GM18508 (cell line): Measurements from ENCODE around the gene CLASP2.
A peak's percentile ranks its signal among the peaks of the same experiment; 100 is the strongest.
"Not testable (repeated sequence)": the region's sequence is repeated elsewhere in the genome, so short reads cannot be mapped to it uniquely, and the experiment has no call there.

ENCODE experiments used
- ATAC-seq: cut with Tn5 transposase; IDR thresholded peaks from one replicate; pipeline ENCODE4 v1.9.1; 2021; ENCODE audit warnings: moderate number of reproducible peaks; ENCODE audit not compliant: insufficient read depth, unreplicated experiment

Gene CLASP2

DNA sequence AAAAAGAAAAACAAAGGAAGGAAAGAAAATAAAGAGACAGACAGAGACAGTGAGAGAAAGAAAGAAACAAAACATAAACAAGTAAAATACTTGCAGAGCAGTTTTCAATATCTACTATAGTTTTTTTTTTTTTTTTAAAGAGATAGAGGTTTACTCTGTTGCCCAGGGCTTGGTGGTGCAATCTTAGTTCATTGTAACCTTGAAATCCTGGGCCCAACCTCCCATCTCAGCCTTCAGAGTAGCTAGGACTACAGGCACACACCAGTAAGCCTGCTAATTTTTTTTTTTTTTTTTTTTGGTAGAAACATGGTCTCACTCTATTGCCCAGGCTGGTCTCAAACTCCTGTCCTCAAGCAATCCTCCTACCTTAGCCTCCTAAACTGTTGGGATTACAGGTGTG, 23.1 kb downstream of the CLASP2 start:
- no peak for ATAC-seq

DNA sequence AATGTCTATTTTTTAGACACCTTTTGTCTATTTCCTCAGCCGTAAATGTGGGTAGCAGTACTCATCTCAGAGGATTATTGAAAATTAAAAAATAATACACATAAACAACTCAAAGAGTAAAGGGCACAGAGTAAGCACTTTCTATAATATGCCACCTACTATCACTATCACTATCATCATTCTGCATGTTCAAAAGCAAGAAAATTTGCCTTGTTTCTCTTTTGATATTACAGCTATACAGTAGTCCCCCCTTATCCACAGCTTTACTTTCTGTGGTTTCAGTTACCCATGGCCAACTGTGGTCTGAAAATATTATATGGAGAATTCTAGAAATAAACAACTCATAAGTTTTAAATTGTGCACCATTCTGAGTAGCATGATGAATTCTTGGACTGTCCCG, 27.7 kb downstream of the CLASP2 start:
- no peak for ATAC-seq

DNA sequence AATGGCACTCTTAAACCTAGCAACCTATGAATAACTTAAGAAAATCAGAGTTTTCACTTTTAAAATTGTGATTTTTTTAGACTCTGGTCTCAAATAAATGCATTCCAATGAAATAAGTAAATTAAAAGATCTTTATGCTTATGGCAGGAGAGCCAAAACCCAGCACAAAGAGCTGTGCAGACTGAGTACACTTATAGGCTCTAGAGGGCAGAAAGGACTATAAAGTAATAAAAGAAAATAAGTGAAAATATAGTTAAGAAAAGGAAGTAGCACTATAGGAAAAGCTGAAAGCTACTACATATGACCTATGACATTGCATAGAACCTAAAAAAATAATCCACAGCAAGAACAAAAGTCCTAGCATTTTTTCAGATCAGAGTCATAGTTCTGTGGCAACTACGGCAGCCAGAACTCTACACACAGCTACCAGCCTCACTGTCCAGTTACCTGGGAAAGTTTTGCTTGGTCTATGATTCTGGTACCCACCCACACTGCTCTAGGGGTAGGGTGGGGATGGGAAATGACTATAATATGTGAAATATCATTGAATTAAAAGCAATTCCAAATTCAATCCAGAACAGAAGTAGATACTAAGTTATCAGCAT, 30.5 kb downstream of the CLASP2 start:
- no peak for ATAC-seq

DNA sequence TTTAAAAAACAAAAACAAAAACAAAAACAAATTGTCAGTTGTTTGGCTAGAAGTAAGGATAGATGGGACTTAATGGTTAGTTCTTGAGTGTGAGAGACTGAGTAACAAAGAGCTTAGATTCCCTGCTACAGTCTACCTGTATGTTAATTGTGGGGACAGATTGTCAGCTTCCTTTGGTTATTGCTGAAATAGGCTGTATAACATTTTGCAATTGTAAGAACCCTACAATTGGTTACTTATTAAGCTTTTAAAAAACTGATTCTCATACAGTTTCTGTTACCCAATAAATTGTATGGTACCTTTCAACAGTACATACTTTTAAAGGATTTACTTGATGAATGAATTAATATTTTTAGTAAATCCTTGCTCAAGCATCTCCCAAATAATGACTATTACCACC, 35.3 kb downstream of the CLASP2 start:
- ATAC-seq: no peak

DNA sequence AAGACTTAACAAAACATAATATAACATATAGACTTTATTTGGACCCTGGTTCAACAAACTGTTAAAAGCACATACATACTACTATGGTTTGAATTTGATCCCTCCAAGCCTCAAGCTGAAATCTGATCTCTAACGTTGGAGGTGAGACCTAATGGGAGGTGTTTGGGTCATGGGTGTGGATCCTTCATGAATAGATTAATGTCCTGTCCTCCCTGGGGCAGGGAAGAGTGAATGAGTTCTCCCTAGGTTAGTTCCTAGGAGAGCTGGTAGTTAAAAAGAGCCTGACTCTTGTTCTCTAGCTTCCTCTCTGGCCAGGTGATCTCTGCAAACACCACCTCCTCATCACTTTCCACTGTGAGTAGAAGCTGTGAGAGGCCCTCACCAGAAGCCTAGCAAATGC, 36.4 kb downstream of the CLASP2 start:
- no peak for ATAC-seq

DNA sequence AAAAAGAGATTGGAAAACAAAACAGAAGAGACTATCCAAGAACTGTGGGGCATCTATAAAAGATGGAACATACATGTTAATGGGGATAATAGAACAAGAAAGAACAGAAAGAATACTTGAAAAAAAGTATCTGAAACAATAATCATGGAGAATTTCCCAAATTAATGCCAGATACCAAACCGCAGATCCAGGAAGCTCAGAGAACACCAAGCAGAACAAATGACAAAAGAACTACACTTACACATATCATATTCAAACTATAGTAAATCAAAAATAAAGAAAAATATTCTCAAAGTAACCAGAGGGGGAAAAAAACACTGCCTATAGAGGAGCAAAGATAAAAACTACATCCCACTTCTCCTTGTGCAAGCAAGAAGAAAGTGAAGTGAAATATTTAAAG, 40.0 kb downstream of the CLASP2 start:
- ATAC-seq: no peak

DNA sequence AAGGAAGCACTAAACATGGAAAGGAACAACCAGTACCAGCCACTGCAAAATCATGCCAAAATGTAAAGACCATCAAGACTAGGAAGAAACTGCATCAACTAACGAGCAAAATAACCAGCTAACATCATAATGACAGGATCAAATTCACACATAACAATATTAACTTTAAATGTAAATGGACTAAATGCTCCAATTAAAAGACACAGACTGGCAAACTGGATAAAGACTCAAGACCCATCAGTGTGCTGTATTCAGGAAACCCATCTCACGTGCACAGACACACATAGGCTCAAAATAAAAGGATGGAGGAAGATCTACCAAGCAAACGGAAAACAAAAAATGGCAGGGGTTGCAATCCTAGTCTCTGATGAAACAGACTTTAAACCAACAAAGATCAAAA, 44.6 kb downstream of the CLASP2 start:
- not testable (repeated sequence) for ATAC-seq

DNA sequence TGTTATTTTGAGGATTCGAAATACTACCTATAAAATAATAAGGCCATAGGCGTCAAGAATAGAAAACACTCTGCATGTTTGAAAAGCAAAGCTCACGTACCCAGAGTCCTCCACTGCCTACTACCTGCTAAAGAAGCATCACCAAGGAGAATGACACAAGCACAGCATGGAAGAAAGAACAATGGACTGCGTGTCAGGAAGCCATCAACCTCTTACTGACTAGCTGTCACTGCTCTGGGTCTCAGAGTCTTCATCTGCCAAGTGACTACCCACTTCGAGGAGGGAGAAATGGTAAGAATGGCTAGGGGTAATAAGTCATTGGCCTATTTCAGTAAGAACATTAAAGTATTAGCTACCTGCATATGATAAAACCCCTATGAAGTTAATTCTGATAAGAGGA, 49.4 kb downstream of the CLASP2 start:
- ATAC-seq: no peak

DNA sequence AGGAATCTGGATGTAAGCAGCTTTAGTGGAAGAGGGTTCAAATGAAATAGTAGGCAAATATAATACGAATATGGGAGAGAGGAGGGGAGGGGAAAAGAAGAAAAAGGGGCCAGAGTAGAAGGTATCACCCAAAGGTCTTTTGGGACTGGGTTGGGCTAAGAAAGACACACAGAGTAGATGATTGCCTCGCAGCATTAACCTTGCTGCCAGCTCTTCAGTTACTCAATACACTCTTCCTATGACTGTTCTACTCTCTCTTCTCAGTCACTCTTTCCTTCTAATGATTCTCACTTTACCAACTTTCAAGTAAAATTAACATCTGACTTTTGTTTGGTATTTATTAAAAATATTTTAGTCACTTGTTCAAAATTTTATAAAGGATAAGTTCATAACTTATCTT, 52.8 kb downstream of the CLASP2 start:
- ATAC-seq: no peak

DNA sequence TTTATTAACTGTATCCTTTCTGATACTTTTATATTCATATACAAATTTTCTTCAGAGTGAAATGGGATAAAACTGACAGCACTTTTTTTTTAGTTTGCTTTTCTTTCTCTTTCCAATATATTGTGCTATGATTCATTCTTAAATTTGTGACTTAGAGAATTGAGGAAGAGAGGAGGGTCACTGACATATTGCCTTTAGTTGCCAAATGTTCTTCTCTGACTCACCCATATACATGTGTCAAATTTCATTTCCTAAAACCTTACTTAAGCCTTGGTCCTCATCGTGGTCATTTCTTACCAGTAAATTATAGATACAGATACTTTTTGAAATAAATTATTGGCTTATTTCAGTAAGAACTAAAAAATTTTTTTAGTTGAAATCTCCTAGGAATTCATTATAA, 53.9 kb downstream of the CLASP2 start:
- no peak for ATAC-seq

DNA sequence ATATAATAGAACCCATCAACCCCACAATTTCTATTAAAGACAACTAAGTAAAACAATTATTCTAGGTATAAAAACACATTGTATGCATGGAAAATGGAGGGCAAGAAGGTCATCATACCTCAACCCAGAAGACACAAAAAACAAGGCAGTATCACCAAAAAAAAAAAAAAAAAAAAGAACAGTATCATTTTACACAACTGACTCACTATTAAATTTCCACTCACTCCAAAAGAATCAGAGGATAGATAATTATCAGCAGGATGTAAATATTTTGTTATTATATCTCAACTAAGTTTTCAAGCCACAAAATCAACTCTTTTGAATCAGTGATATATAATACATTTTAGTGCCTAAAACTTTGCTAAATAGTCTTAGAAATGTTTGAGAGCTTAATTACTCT, 55.0 kb downstream of the CLASP2 start:
- ATAC-seq: no peak

DNA sequence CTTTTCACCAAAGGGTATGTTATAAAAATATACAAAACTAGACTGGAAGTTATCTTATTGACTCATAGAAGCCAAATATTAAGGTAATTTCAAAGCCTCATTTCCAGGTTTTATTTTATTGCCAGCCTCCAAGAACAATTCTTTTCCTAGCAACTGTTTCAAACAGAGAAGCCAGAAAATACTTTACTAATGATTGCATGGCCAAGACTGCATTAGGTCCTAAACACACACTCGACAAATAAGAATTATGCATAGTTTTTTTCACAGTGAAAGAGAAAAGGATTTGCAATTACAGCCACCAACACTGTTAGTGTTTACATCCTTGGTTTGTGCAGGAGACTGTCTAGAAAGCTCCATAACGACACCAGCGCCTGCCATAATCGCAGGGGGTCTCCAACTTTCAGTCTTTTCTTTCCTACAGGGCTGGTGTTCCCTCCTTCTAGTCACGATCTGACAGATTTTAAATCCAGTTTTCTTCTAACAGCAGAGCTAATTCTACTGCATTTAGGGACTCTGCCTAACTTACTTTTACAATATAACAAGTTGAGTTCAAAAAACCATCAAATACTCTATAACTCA, 58.1 kb downstream of the CLASP2 start:
- no peak for ATAC-seq

DNA sequence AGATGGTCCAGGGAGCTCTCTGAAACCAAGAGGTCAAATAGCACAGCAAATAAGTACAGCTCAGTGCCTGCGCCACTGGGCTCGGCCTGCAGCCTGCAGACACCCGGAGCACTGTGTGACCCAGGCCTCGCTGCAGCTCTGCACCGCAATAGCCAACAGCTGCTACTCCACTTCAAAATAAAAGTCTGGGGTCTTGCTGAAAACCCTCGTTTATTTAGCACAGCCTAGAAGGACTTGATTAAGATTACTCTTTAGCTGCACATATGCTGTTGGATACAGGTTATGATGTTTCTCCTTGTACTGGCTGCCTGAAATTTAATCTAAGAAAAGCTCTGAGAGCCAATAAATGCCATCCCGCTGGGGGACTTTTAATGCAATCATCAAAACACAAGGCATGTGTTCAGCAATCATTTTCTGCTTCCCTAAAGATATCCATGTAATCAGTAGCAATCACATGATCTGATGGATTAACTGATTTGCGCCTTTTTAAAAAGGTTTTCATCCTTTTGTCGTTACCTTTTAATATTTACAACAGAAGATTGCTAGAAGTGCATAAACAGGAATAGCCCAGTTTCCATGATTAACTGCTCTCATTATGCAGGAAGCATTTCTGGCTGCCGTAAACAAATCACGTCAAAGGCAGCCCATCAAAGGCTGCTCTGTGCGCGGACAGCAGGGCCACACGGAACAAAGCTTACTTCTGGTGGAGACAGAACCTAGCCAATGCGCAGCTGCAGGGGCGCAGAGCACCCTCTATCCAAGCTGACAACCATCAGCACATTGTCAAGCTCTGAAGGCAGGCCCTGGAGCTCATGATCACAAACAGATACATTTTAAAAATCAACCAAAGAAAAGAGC, 58.8 kb downstream of the CLASP2 start:
- ATAC-seq: peak; percentile 69

DNA sequence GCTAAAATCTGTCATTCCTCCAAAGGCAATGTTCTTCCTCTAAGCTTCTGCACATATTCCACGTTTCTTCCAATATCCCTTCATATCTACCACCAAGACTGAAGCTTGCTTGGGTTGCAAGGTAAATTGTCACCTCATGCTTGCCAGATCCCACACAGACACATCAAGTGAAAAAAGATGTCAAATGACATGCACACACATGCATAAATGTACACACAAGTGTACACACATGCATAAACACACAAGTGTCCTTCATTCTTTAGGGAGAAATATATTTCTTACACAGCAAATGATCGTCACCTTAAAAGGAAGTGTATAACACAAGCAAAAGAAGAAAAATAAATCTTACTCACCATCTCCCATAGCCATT, 59.4 kb downstream of the CLASP2 start:
- ATAC-seq: no peak

DNA sequence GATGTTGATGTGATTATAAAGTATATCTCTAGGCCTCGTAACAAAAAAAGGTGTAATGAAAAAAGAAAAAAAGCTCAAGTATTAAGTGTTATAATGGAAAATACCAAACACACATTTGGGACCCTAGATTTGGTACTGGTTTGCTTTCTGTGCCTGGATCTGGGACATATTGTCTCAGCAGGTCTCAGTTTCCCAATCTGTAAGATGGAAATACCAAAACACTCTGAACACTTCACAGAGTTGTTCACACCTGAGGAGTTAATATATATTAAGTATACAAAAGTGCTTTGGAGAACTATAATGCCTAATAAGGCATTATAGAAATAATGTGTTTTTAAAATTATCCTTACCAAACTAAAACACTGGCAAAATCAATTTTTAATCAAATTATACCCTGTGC, 60.0 kb downstream of the CLASP2 start:
- no peak for ATAC-seq

DNA sequence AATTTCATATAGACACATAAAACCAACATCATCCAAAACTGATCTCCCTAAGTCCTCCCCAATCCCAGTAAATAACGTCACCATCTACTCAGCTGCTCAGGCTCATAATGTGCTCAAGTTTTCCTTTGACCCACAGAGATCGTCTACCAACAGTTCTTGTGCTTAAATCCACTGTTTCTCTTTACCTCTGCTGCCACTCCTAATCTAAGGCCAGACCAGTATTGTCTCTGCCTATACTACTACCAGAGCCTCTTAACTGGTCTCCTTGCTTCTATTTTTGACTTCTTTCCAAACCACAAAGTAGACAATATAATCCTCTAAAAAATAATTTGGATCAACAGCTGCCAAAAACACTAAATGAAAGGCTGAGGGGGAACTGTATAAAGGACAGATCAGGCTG, 65.3 kb downstream of the CLASP2 start:
- no peak for ATAC-seq

DNA sequence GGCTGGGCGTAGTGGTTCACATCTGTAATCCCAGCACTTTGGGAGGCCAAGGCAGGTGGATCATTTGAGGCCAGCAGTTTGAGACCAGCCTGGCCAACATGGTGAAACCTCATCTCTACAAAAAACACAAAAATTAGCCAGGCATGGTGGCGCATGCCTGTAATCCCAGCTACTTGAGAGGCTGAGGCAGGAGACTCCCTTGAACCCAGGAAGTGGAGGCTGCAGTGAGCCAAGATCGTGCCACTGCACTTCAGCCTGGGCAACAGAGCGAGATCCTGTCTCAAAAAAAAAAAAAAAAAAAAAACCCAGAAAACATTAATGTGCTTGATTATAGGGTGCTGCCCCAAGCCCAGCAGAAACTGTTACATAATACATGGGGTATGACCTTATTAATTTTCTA, 67.0 kb downstream of the CLASP2 start:
- not testable (repeated sequence) for ATAC-seq

DNA sequence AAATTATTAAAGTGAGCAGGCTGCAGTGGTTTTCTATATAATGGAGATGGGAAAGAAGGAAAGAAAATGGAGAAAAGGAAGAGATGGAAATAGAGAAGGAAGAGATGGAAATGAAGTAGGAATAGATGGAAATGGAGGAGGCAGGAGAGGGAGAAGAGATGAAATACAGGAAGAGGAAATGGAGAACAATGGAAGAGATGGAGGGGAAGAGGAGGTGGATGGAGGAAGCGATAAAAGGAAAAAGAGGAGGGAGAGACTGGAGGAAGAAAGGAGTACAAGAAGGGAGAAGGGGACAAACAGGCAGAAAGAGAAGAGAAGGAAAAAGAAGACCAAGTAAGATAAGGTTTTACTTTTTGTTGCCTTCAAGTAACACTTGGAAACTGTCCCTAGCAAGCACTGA, 67.6 kb downstream of the CLASP2 start:
- ATAC-seq: no peak

DNA sequence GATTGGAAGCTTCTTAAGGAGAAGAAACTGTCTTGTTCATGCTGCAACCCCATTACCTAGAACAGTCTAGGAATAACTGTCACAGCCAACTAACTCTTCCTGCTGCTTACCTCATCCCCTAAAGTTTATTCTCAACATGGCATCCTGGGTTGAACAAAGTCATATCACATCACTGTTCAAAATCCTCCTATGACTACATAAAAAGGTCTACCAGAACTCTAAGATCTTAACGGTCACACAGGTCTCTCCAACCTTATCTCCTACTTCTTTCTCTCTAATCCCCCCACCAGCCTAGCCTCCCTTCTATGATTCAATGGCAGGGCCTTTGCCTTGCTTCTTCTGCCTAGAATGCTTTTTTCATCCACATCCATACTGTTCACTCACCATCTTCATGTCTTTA, 69.3 kb downstream of the CLASP2 start:
- no peak for ATAC-seq

DNA sequence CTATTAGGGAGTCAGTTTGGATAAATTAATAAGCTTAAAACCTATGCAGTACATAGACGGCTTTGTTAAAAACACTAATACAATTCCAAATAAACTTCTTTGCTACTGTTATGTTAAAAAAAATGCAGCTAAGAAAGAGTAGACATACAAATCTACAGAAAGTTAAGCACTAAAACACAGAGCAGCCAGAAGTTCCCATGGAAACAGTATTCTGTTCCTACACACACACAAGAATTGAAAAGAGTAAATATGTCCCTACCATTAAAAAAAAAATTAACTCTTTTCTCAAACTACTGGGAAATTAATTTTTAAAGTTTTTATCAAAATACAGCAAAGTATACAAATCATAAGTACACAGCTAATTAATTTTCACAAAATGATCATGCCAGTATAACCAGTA, 71.6 kb downstream of the CLASP2 start:
- ATAC-seq: no peak

DNA sequence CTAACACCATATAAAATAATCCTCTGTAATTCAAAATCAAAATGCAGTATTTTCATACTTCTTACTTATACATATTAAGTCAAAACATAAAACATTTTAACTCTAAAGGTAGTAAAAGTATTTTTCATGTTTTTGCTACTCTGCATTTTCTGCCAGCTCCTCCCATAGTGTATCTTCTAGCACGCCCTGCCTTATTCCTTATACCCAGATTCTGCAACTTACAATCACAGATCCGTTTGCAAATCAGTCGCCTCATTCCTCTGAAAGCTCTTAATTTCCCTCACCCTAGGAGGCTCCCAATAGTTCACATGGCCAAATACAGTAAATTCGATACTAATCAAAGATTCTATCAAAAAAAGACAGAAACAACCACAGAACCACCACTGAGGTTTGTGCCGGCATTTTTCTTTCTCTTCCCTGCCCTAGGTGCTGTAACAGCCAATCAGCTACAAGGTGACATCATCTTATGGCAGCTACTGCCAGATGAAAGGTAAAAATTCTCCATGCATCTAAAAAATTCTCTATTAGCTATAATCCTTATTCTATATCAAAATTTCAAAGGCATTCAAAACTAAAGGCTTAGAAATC, 72.9 kb downstream of the CLASP2 start:
- ATAC-seq: no peak
